Measurements from ENCODE around the gene BEND5.

DNA sequence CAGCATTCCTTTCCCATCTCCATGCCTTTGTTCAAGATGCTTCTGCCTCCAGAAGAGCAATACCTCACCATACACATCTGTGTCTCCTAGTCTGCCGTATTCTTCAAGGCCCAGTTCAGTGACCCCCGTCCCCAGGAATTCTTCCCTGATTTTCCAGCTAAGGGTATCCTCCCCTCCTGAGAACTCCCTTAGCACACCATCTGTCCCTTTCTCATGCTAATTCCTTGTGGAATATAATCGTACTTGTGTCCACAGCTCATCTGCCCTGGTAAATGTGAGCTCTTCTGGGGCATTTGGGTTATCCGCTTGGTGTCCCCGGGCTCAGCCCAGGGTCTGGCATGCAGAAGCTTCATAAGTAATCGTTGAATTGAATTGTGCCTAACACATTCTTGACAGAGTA is 40.9 kb downstream of the BEND5 start:
- no peak for TF ChIP-seq POLR2A (IDR thresholded peaks at IDR 0.05; ENCODE audit: extremely low read depth, insufficient read length)
- TF ChIP-seq, protein P1, sequence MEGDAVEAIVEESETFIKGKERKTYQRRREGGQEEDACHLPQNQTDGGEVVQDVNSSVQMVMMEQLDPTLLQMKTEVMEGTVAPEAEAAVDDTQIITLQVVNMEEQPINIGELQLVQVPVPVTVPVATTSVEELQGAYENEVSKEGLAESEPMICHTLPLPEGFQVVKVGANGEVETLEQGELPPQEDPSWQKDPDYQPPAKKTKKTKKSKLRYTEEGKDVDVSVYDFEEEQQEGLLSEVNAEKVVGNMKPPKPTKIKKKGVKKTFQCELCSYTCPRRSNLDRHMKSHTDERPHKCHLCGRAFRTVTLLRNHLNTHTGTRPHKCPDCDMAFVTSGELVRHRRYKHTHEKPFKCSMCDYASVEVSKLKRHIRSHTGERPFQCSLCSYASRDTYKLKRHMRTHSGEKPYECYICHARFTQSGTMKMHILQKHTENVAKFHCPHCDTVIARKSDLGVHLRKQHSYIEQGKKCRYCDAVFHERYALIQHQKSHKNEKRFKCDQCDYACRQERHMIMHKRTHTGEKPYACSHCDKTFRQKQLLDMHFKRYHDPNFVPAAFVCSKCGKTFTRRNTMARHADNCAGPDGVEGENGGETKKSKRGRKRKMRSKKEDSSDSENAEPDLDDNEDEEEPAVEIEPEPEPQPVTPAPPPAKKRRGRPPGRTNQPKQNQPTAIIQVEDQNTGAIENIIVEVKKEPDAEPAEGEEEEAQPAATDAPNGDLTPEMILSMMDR (IDR thresholded peaks at IDR 0.05; ENCODE audit: low read depth, low read length) = no peak
- TF ChIP-seq, protein P2, sequence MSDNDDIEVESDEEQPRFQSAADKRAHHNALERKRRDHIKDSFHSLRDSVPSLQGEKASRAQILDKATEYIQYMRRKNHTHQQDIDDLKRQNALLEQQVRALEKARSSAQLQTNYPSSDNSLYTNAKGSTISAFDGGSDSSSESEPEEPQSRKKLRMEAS (IDR thresholded peaks at IDR 0.05; ENCODE audit: low read depth, low read length) = no peak
- no peak for TF ChIP-seq MYC (IDR thresholded peaks at IDR 0.05; ENCODE audit: low read depth, low read length)
